GM12878 (cell line): Measurements from ENCODE around the gene MGLL. TPM values are rescaled to one million over a fixed set of nuclear protein-coding genes. Genes with fewer than 3 reads are reported as not detected.

Source experiments
- ATAC-seq: fragments of 200-7000 bp; cut with Tn5 transposase; 3 replicates; pipeline ENCODE4 v1.9.1; 2020; ENCODE audit warnings: mild to moderate bottlenecking, moderate library complexity
- Bru-seq: library from RNA; stranded (reverse); fragments of 400-500 nt; gene quantifications from one replicate; lab custom pipeline; 2021; lab: Mats Ljungman, UMichigan
- BruChase-seq, 2 experiments: library from RNA; stranded (reverse); fragments of 400-500 nt; gene quantifications; one replicate each; lab custom pipeline; 2021; lab: Mats Ljungman, UMichigan
- BruUV-seq: library from RNA; stranded (reverse); fragments of 400-500 nt; replicated peaks from 2 replicates; lab custom pipeline; 2021; lab: Mats Ljungman, UMichigan
- CTCF ChIA-PET: fragments of 300-600 bp; sonication (Branson Sonifier 250); formaldehyde crosslinking; extraction: SDS; loops from one replicate; lab custom pipeline; 2021; ENCODE audit warnings: inconsistent platforms; lab: Yijun Ruan, JAX
- POLR2A ChIA-PET: fragments of 350-600 bp; formaldehyde crosslinking; extraction: SDS; loops from one replicate; lab custom pipeline; 2021; ENCODE audit warnings: inconsistent platforms; lab: Charles Lee
- RAD21 ChIA-PET: fragments of 300-600 bp; sonication (Branson Sonifier 250); formaldehyde crosslinking; loops from one replicate; lab custom pipeline; 2023; ENCODE audit warnings: antibody characterized with exemption; ENCODE audit not compliant: unreplicated experiment; lab: Charles Lee
- SMC1A ChIA-PET: fragments of 300-600 bp; sonication (Branson Sonifier 250); formaldehyde crosslinking; loops from one replicate; lab custom pipeline; 2023; ENCODE audit not compliant: unreplicated experiment, uncharacterized antibody; lab: Charles Lee
- DNase-seq: peaks from one replicate; pipeline ENCODE4 v3.0.0-alpha.2; 2011; ENCODE audit warnings: low read depth, low spot score
- FAIRE-seq: peaks from 3 replicates; lab custom pipeline; 2011; peaks lifted over from hg19 to GRCh38; lab: Jason Lieb, UNC
- H2AFZ ChIP-seq: 2 replicates; pipeline ENCODE4 v1.6.0; 2011; ENCODE audit warnings: low read depth, low read length, control low read depth; ENCODE audit not compliant: control insufficient read depth
- H3K27ac ChIP-seq: 2 replicates; pipeline ENCODE4 v1.5.1; 2011; ENCODE audit warnings: control low read depth; ENCODE audit not compliant: control insufficient read depth, insufficient read depth
- H3K27me3 ChIP-seq, 2 experiments: replicated peaks in 1 of 2; 2 replicates each; pipeline versions ENCODE4 v1.6.0 to v1.6.1; 2011; ENCODE audit warnings: low read length in 1 of 2; ENCODE audit not compliant: control insufficient read depth in 2 of 2, insufficient read depth in 2 of 2
- H3K36me3 ChIP-seq, 2 experiments: 2 replicates each; pipeline ENCODE4 v1.5.1; 2011; ENCODE audit warnings: low read length in 1 of 2; ENCODE audit not compliant: control insufficient read depth in 2 of 2, insufficient read depth in 2 of 2
- H3K4me1 ChIP-seq: 2 replicates; pipeline ENCODE4 v1.6.1; 2011; ENCODE audit warnings: mild to moderate bottlenecking, low read length, moderate library complexity, mixed read lengths; ENCODE audit not compliant: control insufficient read depth, insufficient read depth
- H3K4me2 ChIP-seq: 2 replicates; pipeline ENCODE4 v1.6.0; 2011; ENCODE audit warnings: control low read depth; ENCODE audit not compliant: control insufficient read depth, insufficient read depth
- H3K4me3 ChIP-seq: fragments of 200-600 bp; sonication (generic); 2 replicates; pipeline ENCODE4 v1.5.1; 2016
- H3K79me2 ChIP-seq: 2 replicates; pipeline ENCODE4 v1.6.0; 2011; ENCODE audit warnings: low read length; ENCODE audit not compliant: control insufficient read depth, insufficient read depth
- H3K9ac ChIP-seq: 2 replicates; pipeline ENCODE4 v1.8.0; 2011; ENCODE audit warnings: low read length, control low read depth, mixed read lengths; ENCODE audit not compliant: control insufficient read depth, insufficient read depth
- H3K9me3 ChIP-seq: replicated peaks from 3 replicates; pipeline ENCODE4 v1.5.1; 2011; ENCODE audit warnings: mild to moderate bottlenecking, low read length; ENCODE audit not compliant: control insufficient read depth, insufficient read depth
- H4K20me1 ChIP-seq: 2 replicates; pipeline ENCODE4 v1.6.0; 2011; ENCODE audit not compliant: control insufficient read depth, insufficient read depth
- BACH1 ChIP-seq: fragments of 450-650 bp; IDR thresholded peaks from 2 replicates; pipeline ENCODE4 v1.6.1; 2017; ENCODE audit warnings: mild to moderate bottlenecking, borderline replicate concordance
- EED ChIP-seq: sonication (generic); IDR thresholded peaks from 2 replicates; pipeline ENCODE4 v1.6.1; 2016; ENCODE audit warnings: antibody characterized with exemption, low read depth
- IKZF1 ChIP-seq: fragments of 450-650 bp; conservative IDR thresholded peaks from 2 replicates; pipeline ENCODE4 v1.6.1; 2017; ENCODE audit warnings: antibody characterized with exemption, mild to moderate bottlenecking
- IKZF2 ChIP-seq, 2 experiments: fragments of 450-650 bp; IDR thresholded peaks; 2 replicates each; pipeline ENCODE4 v1.6.1; 2017; ENCODE audit warnings: mild to moderate bottlenecking in 2 of 2, moderate library complexity in 2 of 2
- MTA3 ChIP-seq: IDR thresholded peaks from 2 replicates; pipeline ENCODE4 v1.6.1; 2012; ENCODE audit warnings: low read length, inconsistent platforms, borderline replicate concordance
- NFIC ChIP-seq: IDR thresholded peaks from 2 replicates; pipeline ENCODE4 v1.6.1; 2012; ENCODE audit warnings: low read depth, mild to moderate bottlenecking, inconsistent platforms, low read length, moderate library complexity
- NKRF ChIP-seq: fragments of 450-650 bp; conservative IDR thresholded peaks from 2 replicates; pipeline ENCODE4 v1.6.1; 2017; ENCODE audit warnings: mild to moderate bottlenecking, moderate library complexity
- WGBS: methylation state at CpG from one replicate; pipeline ENCODE4 v1.1.6; 2016; ENCODE audit warnings: low lambda C conversion rate; ENCODE audit not compliant: insufficient replicate concordance, insufficient coverage; ENCODE audit errors: missing lambda C conversion rate; 5-methylcytosine and 5-hydroxymethylcytosine counted together
- in situ Hi-C: fragments of 300-500 bp; cut with MboI; formaldehyde crosslinking; loops from 9 replicates; pipeline ENCODE4 v1.14.3; 2018; ENCODE audit warnings: mixed read lengths
- intact Hi-C: fragments of 100-400 bp; cut with micrococcal nuclease; formaldehyde crosslinking; loops from one replicate; pipeline ENCODE4 v1.14.2; 2022; ENCODE audit not compliant: unreplicated experiment
- long read RNA-seq, 2 experiments: library from polyadenylated mRNA; unstranded; transcript quantifications; one replicate each; pipeline ENCODE4 v2.0.0, GENCODE V29; 2019 to 2020
- polyA minus RNA-seq, 3 experiments: library from RNA; depleted of rRNA, polyadenylated mRNA; stranded (reverse); fragments of >200 nt; gene quantifications; 2 replicates each; pipeline ENCODE4 v1.2.3, GENCODE V29; 2011
- polyA plus RNA-seq, 11 experiments: library from polyadenylated mRNA; depleted of rRNA in 4 of 11; unstranded in 6 of 11; stranded (reverse) in 5 of 11; fragments of >200 nt; fragmentation: Nextera tagmentation in 4 of 11; fragmentation: Illumina TruSeq in 1 of 11; extraction: Ambion mirVana in 4 of 11; extraction: Trizol in 1 of 11; gene quantifications; 1 replicate in 1 of 11; 2 replicates in 10 of 11; pipeline versions ENCODE4 v1.2.1 to v1.2.3, GENCODE V29; 2011 to 2016; ENCODE audit warnings: inconsistent platforms in 2 of 11, missing spikeins in 2 of 11, low read depth in 1 of 11
- total RNA-seq, 4 experiments: library from RNA; depleted of rRNA in 3 of 4; stranded (reverse); fragments of >200 nt in 3 of 4; fragmentation: Illumina TruSeq in 1 of 4; extraction: Trizol in 1 of 4; gene quantifications; 2 replicates each; pipeline versions ENCODE4 v1.2.1 to v1.2.3, GENCODE V29; 2013 to 2021
- TF ChIP-seq, protein P1 (sequence below): fragments of 450-650 bp; IDR thresholded peaks from 2 replicates; pipeline ENCODE4 v1.6.1; 2016; ENCODE audit warnings: mild to moderate bottlenecking
- TF ChIP-seq, protein P2 (sequence below): IDR thresholded peaks from 2 replicates; pipeline ENCODE4 v1.6.1; 2012; ENCODE audit warnings: mild to moderate bottlenecking, low read depth, low read length

Gene MGLL
- 159 and 160 TPM in 2 replicates for total RNA-seq (2013; cell fraction: nucleolus; rRNA removed)
- total RNA-seq (2014; rRNA removed) (70.6 and 76.8 TPM in 2 replicates), total RNA-seq (2014; rRNA removed; fragmentation: Illumina TruSeq; extraction: Trizol) (40.5 and 44.9 TPM in 2 replicates), total RNA-seq (2021) (103 and 112 TPM in 2 replicates), polyA plus RNA-seq (2011; rRNA removed) (35.1 and 70.0 TPM in 2 replicates), polyA plus RNA-seq (2014; fragmentation: Illumina TruSeq; extraction: Trizol) (41.3 and 72.2 TPM in 2 replicates), polyA plus RNA-seq (2014; fragmentation: Nextera tagmentation; extraction: Ambion mirVana) (10 to 100 TPM; 49.1 to 73.6 TPM), polyA plus RNA-seq (2014; rRNA removed) (65.1 and 74.2 TPM in 2 replicates), polyA plus RNA-seq (2016; fragmentation: Nextera tagmentation; extraction: Ambion mirVana) (100 to 1,000 TPM; 170 to 177 TPM), polyA minus RNA-seq (2011; rRNA and poly(A)+ RNA removed) (66.8 and 76.8 TPM in 2 replicates), Bru-seq, nascent RNA (percentile 73 among the genes with signal in this experiment), BruChase-seq, experiment 1, labeled RNA remaining after a 6-hour chase (percentile 70 among the genes with signal in this experiment), BruChase-seq, experiment 2, labeled RNA remaining after a 2-hour chase (percentile 68 among the genes with signal in this experiment)
- polyA plus RNA-seq (2011; ENCODE audit: low read depth), result 27.7 TPM
- polyA plus RNA-seq (2011; cell fraction: cytosol; rRNA removed), result 57.3 and 68.0 TPM in 2 replicates
- 69.0 and 72.8 TPM in 2 replicates for polyA plus RNA-seq (2011; cell fraction: nucleus; rRNA removed)
- 39.3 and 54.1 TPM in 2 replicates for polyA plus RNA-seq (2012)
- polyA minus RNA-seq (2011; cell fraction: cytosol; rRNA and poly(A)+ RNA removed), result 23.4 and 24.0 TPM in 2 replicates
- polyA minus RNA-seq (2011; cell fraction: nucleus; rRNA and poly(A)+ RNA removed), result 47.8 and 90.9 TPM in 2 replicates
- long read RNA-seq, experiment 1, full-length matches to known transcripts, result 95 of 119 reads
- long read RNA-seq, experiment 1, partial matches to known transcripts, result 1 of 119 reads
- long read RNA-seq, experiment 1, other reads (novel, unspliced or antisense), result 23 of 119 reads
- long read RNA-seq, experiment 2, full-length matches to known transcripts, result 214 of 291 reads
- long read RNA-seq, experiment 2, partial matches to known transcripts, result 10 of 291 reads
- long read RNA-seq, experiment 2, other reads (novel, unspliced or antisense), result 67 of 291 reads

- Histone ChIP-seq H3K27me3 (no peaks in the 10 kb centered on the region), H3K36me3 (peaks cover 0 to 3% of the 10 kb centered on the region in 2 experiments; a peak in 1 of 4 replicates), H3K4me1 (peaks cover 7% of the 10 kb centered on the region), H3K79me2 (peaks cover 29% of the 10 kb centered on the region), H2AFZ (peak within 1 kb of the TSS; percentile 88), H3K9ac (peak within 1 kb of the TSS; percentile 82), H3K9me3 (no peaks in the 10 kb centered on the region; the same call in 2 of the 3 replicates), H3K27ac (peak within 1 kb of the TSS; percentile 76), H3K4me3 (peak within 1 kb of the TSS; percentile 95), H4K20me1 (no peaks in the 10 kb centered on the region), H3K4me2 (peak within 1 kb of the TSS; percentile 94)
- 3% methylated on average over 23 of the region's 23 CpGs for WGBS
- ChIA-PET RAD21 (interaction anchor here (0.9 to 6.2 kb wide), 18 partner anchors 9 to 225 kb away, joined by 3 to 91 read pairs (median 6); no protein-coding TSS in a partner anchor), POLR2A (interaction anchor here (0.5 to 5.2 kb wide), 17 partner anchors 13 to 136 kb away, joined by 3 to 55 read pairs (median 4); no protein-coding TSS in a partner anchor), SMC1A (interaction anchor here (0.7 to 11.5 kb wide), 17 partner anchors 12 to 225 kb away, joined by 3 to 116 read pairs (median 10); no protein-coding TSS in a partner anchor), CTCF (interaction anchor here (0.8 to 7.8 kb wide), 14 partner anchors 9 to 138 kb away, joined by 3 to 73 read pairs (median 8); no protein-coding TSS in a partner anchor)
- DNase-seq, result no peak
- in situ Hi-C loops, result no loop called here
- BruUV-seq, result no TSS peak
- no peak for FAIRE-seq
- intact Hi-C loops, result loop anchor here (2.0 to 5.0 kb wide), 3 partner anchors 85 to 230 kb away; partner anchors contain the start of gene TPRA1
- ATAC-seq, result peak; percentile 26
- 0 out of 2 replicates have a peak, but pooled peaks have one; percentile 50 for TF ChIP-seq IKZF1
- TF ChIP-seq, protein P1, sequence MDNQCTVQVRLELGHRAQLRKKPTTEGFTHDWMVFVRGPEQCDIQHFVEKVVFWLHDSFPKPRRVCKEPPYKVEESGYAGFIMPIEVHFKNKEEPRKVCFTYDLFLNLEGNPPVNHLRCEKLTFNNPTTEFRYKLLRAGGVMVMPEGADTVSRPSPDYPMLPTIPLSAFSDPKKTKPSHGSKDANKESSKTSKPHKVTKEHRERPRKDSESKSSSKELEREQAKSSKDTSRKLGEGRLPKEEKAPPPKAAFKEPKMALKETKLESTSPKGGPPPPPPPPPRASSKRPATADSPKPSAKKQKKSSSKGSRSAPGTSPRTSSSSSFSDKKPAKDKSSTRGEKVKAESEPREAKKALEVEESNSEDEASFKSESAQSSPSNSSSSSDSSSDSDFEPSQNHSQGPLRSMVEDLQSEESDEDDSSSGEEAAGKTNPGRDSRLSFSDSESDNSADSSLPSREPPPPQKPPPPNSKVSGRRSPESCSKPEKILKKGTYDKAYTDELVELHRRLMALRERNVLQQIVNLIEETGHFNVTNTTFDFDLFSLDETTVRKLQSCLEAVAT, result no peak
- TF ChIP-seq EED, result peak; percentile 27; the same call in 1 of the 2 replicates
- TF ChIP-seq, protein P2, sequence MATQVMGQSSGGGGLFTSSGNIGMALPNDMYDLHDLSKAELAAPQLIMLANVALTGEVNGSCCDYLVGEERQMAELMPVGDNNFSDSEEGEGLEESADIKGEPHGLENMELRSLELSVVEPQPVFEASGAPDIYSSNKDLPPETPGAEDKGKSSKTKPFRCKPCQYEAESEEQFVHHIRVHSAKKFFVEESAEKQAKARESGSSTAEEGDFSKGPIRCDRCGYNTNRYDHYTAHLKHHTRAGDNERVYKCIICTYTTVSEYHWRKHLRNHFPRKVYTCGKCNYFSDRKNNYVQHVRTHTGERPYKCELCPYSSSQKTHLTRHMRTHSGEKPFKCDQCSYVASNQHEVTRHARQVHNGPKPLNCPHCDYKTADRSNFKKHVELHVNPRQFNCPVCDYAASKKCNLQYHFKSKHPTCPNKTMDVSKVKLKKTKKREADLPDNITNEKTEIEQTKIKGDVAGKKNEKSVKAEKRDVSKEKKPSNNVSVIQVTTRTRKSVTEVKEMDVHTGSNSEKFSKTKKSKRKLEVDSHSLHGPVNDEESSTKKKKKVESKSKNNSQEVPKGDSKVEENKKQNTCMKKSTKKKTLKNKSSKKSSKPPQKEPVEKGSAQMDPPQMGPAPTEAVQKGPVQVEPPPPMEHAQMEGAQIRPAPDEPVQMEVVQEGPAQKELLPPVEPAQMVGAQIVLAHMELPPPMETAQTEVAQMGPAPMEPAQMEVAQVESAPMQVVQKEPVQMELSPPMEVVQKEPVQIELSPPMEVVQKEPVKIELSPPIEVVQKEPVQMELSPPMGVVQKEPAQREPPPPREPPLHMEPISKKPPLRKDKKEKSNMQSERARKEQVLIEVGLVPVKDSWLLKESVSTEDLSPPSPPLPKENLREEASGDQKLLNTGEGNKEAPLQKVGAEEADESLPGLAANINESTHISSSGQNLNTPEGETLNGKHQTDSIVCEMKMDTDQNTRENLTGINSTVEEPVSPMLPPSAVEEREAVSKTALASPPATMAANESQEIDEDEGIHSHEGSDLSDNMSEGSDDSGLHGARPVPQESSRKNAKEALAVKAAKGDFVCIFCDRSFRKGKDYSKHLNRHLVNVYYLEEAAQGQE, result 0 out of 2 replicates have a peak, but pooled peaks have one; percentile 4
- 0 out of 2 replicates have a peak, but pooled peaks have one; percentile 20 for TF ChIP-seq MTA3
- no peak for TF ChIP-seq BACH1
- peak; percentile 21; the same call in 1 of the 2 replicates for TF ChIP-seq NKRF
- TF ChIP-seq NFIC, result no peak
- TF ChIP-seq IKZF2 (IDR thresholded peaks at IDR 0.05), result peak in 1 of 2 experiments; percentile 30; a peak in 2 of 4 replicates
Observed at GRCh38 chr3:127822041-127822681, at the start of gene MGLL. Gene MGLL, minus strand, starts transcription at chr3:127822515. Its CDS starts 197 bp downstream, at chr3:127822318.
